Frontal cortex (tissue), 4 donors: Measurements from ENCODE around the gene YY2. TPM values are rescaled to one million over a fixed set of nuclear protein-coding genes. Genes with fewer than 3 reads are reported as not detected.
A peak's percentile ranks its signal among the peaks of the same experiment; 100 is the strongest.
"Not testable (repeated sequence)": the region's sequence is repeated elsewhere in the genome, so short reads cannot be mapped to it uniquely, and the experiment has no call there.

ENCODE experiments used
- DNase-seq, 2 donors: peaks; one replicate each; pipeline ENCODE4 v3.0.0; 2012; ENCODE audit warnings: low spot score in 2 of 2
- FAIRE-seq: peaks from 2 replicates; lab custom pipeline; 2012; peaks lifted over from hg19 to GRCh38; lab: Jason Lieb, UNC
- total RNA-seq: library from RNA; depleted of rRNA; stranded (reverse); fragments of >200 nt; gene quantifications from one replicate; pipeline ENCODE4 v1.2.3, GENCODE V29; 2014
- donor health status: control.
- donor health status: control.
- donor health status: control.

Gene YY2
- total RNA-seq = 0.82 TPM

- DNase-seq (no peak), FAIRE-seq (no peak)
Measured at GRCh38 chrX:21855937-21856415, at the start of gene YY2. Gene YY2, plus strand, starts transcription at chrX:21855987. Its CDS starts 498 bp downstream, at chrX:21856485.

GRCh38 chrX:21806691-21807090, 49.1 kb upstream of the YY2 start:
- DNase-seq (no peak), FAIRE-seq (no peak)

GRCh38 chrX:21811832-21812231, 44.0 kb upstream of the YY2 start:
- FAIRE-seq (no peak), DNase-seq (no peak)

- no peak for FAIRE-seq
- no peak for DNase-seq
Measured at GRCh38 chrX:21812628-21813027, 43.2 kb upstream of the YY2 start.

- FAIRE-seq (no peak), DNase-seq (no peak)
Measured at GRCh38 chrX:21813612-21814368, 42.0 kb upstream of the YY2 start.

GRCh38 chrX:21816136-21816535, 39.7 kb upstream of the YY2 start:
- no peak for DNase-seq
- FAIRE-seq = no peak

GRCh38 chrX:21820170-21820569, 35.6 kb upstream of the YY2 start:
- not testable (repeated sequence) for DNase-seq, FAIRE-seq

GRCh38 chrX:21821875-21822274, 33.9 kb upstream of the YY2 start:
- FAIRE-seq (no peak), DNase-seq (no peak)

- FAIRE-seq (no peak), DNase-seq (no peak)
Measured at GRCh38 chrX:21831496-21831895, 24.3 kb upstream of the YY2 start.

GRCh38 chrX:21837056-21837455, 18.7 kb upstream of the YY2 start:
- DNase-seq = no peak

GRCh38 chrX:21838937-21839333, 16.9 kb upstream of the YY2 start:
- no peak for FAIRE-seq
- no peak for DNase-seq

More at GRCh38 chrX:21837056-21837455, 18.7 kb upstream of the YY2 start:
- no peak for FAIRE-seq

- FAIRE-seq (no peak), DNase-seq (peak; percentile 33 to 47)
Measured at GRCh38 chrX:21839334-21840192, 16.2 kb upstream of the YY2 start, which contains the start of gene MBTPS2. Gene MBTPS2, plus strand, starts transcription at chrX:21839617. Its CDS starts 118 bp downstream, at chrX:21839735.

GRCh38 chrX:21840193-21840545, 15.6 kb upstream of the YY2 start:
- FAIRE-seq (no peak), DNase-seq (no peak)

- FAIRE-seq = no peak
- no peak for DNase-seq
Measured at GRCh38 chrX:21843179-21843578, 12.6 kb upstream of the YY2 start.

GRCh38 chrX:21845096-21845495, 10.7 kb upstream of the YY2 start:
- DNase-seq (no peak), FAIRE-seq (no peak)

- DNase-seq (no peak), FAIRE-seq (no peak)
Measured at GRCh38 chrX:21847342-21847741, 8.4 kb upstream of the YY2 start.

GRCh38 chrX:21853578-21853977, 2.2 kb upstream of the YY2 start:
- FAIRE-seq = no peak
- DNase-seq = no peak

GRCh38 chrX:21856504-21856903, 717 bp downstream of the YY2 start:
- DNase-seq (no peak), FAIRE-seq (no peak)

- DNase-seq (no peak), FAIRE-seq (no peak)
Measured at GRCh38 chrX:21863241-21863640, 7.5 kb downstream of the YY2 start.

GRCh38 chrX:21865436-21865835, 9.6 kb downstream of the YY2 start:
- no peak for DNase-seq
- FAIRE-seq = no peak

GRCh38 chrX:21870494-21870893, 14.7 kb downstream of the YY2 start:
- DNase-seq = no peak
- FAIRE-seq = no peak
